B cell (primary cell): ENCODE measurements around the gene UBE2L5. TPM values are rescaled to one million over a fixed set of nuclear protein-coding genes. Genes with fewer than 3 reads are reported as not detected.

Source experiments
- ATAC-seq: fragments of 200-7000 bp; cut with Tn5 transposase; one replicate; pipeline ENCODE4 v1.10.0; 2021; ENCODE audit warnings: low read depth, mild to moderate bottlenecking, moderate number of reproducible peaks, moderate library complexity
- CTCF ChIA-PET: fragments of 350-600 bp; sonication (Branson Sonifier 250); formaldehyde crosslinking; loops from one replicate; lab custom pipeline; 2021; ENCODE audit warnings: antibody characterized with exemption, inconsistent platforms; lab: Charles Lee
- POLR2A ChIA-PET: fragments of 350-600 bp; sonication (Branson Sonifier 250); formaldehyde crosslinking; loops from one replicate; lab custom pipeline; 2021; ENCODE audit warnings: antibody characterized with exemption; lab: Charles Lee
- DNase-seq: peaks from one replicate; pipeline ENCODE4 v3.0.0; 2013
- H2AFZ ChIP-seq: 2 replicates; pipeline ENCODE4 v1.6.1; 2012; ENCODE audit warnings: mild to moderate bottlenecking, low read depth, low read length; ENCODE audit not compliant: insufficient read depth, poor library complexity, severe bottlenecking
- H3K27ac ChIP-seq, 2 donors: 1 replicate in 1 of 2; 2 replicates in 1 of 2; pipeline ENCODE4 v1.5.1; 2012 to 2013; ENCODE audit warnings: low read length in 2 of 2, mild to moderate bottlenecking in 2 of 2, moderate library complexity in 1 of 2
- H3K27me3 ChIP-seq, 4 experiments: fragments of 200-600 bp in 1 of 4; sonication (generic) in 1 of 4; replicated peaks in 1 of 4; 1 replicate in 2 of 4; 2 replicates in 2 of 4; pipeline versions ENCODE4 v1.6.1 to v1.7.0; 2013 to 2016; ENCODE audit warnings: low read length in 3 of 4, mild to moderate bottlenecking in 2 of 4, mixed read lengths in 1 of 4, moderate library complexity in 1 of 4; ENCODE audit not compliant: insufficient read depth in 4 of 4, control insufficient read depth in 3 of 4; ENCODE audit errors: control extremely low read depth in 1 of 4
- H3K36me3 ChIP-seq, 2 experiments: replicated peaks in 1 of 2; 1 replicate in 1 of 2; 2 replicates in 1 of 2; pipeline versions ENCODE4 v1.6.1 to v1.7.1; 2013; ENCODE audit warnings: low read length in 1 of 2; ENCODE audit not compliant: insufficient read depth in 2 of 2, control insufficient read depth in 1 of 2; ENCODE audit errors: control extremely low read depth in 1 of 2, extremely low read depth in 1 of 2
- H3K4me1 ChIP-seq, 2 donors: fragments of 200-600 bp in 1 of 2; sonication (generic) in 1 of 2; 1 replicate in 1 of 2; 2 replicates in 1 of 2; pipeline versions ENCODE4 v1.5.1 to v1.6.1; 2013 to 2017; ENCODE audit warnings: low read length in 2 of 2; ENCODE audit not compliant: control insufficient read depth in 2 of 2, insufficient read depth in 2 of 2
- H3K4me2 ChIP-seq: replicated peaks from 2 replicates; pipeline ENCODE3; 2012; ENCODE audit warnings: mild to moderate bottlenecking, low read depth, low read length; ENCODE audit not compliant: poor library complexity, severe bottlenecking
- H3K4me3 ChIP-seq, 5 experiments: fragments of 200-600 bp in 1 of 5; sonication (generic) in 1 of 5; 1 replicate in 3 of 5; 2 replicates in 2 of 5; pipeline versions ENCODE4 v1.5.1 to v1.7.0; 2011 to 2016; ENCODE audit warnings: low read length in 4 of 5, mild to moderate bottlenecking in 4 of 5, low read depth in 2 of 5, control low read depth in 1 of 5, moderate library complexity in 1 of 5; ENCODE audit not compliant: insufficient read depth in 1 of 5; ENCODE audit errors: control extremely low read depth in 1 of 5, extremely low read depth in 1 of 5
- H3K79me2 ChIP-seq: fragments of 200-600 bp; sonication (generic); one replicate; pipeline ENCODE4 v1.6.0; 2016; ENCODE audit warnings: low read length; ENCODE audit not compliant: control insufficient read depth, insufficient read depth
- H3K9ac ChIP-seq: fragments of 200-600 bp; sonication (generic); 2 replicates; pipeline ENCODE4 v1.6.1; 2017; ENCODE audit warnings: mild to moderate bottlenecking, low read length, moderate library complexity
- H3K9me3 ChIP-seq, 3 donors: one replicate each; pipeline versions ENCODE4 v1.6.1 to v1.7.1; 2013; ENCODE audit warnings: low read length in 2 of 3; ENCODE audit not compliant: control insufficient read depth in 2 of 3, insufficient read depth in 1 of 3; ENCODE audit errors: control extremely low read depth in 1 of 3
- H4K20me1 ChIP-seq: 2 replicates; pipeline ENCODE4 v1.6.0; 2012; ENCODE audit warnings: mild to moderate bottlenecking, low read length; ENCODE audit not compliant: insufficient read depth, control insufficient read depth, poor library complexity, severe bottlenecking
- H3K27ac Mint-ChIP-seq: one replicate; pipeline ENCODE4 v1.8.0; 2021; ENCODE audit warnings: mixed read lengths
- H3K27me3 Mint-ChIP-seq: one replicate; pipeline ENCODE4 v1.8.0; 2021; ENCODE audit warnings: mixed read lengths
- H3K4me1 Mint-ChIP-seq: one replicate; pipeline ENCODE4 v1.8.0; 2021; ENCODE audit warnings: mixed read lengths
- H3K4me3 Mint-ChIP-seq: one replicate; pipeline ENCODE4 v1.8.0; 2021; ENCODE audit warnings: mixed read lengths
- H3K9me3 Mint-ChIP-seq: one replicate; pipeline ENCODE4 v1.8.0; 2022; ENCODE audit warnings: mixed read lengths; ENCODE audit not compliant: insufficient read depth
- CTCF ChIP-seq: fragments of 200-600 bp; IDR thresholded peaks from one replicate; pipeline ENCODE4 v1.8.0; 2022; ENCODE audit warnings: antibody characterized with exemption, mild to moderate bottlenecking
- EZH2 ChIP-seq: IDR thresholded peaks from 2 replicates; pipeline ENCODE4 v1.6.1; 2012; ENCODE audit warnings: borderline replicate concordance, low read depth, mild to moderate bottlenecking, moderate library complexity, low read length; ENCODE audit not compliant: insufficient read depth, poor library complexity, severe bottlenecking
- WGBS: methylation state at CpG from one replicate; pipeline ENCODE4 v1.1.5; 2013; ENCODE audit warnings: missing lambda C conversion rate; ENCODE audit not compliant: insufficient coverage; 5-methylcytosine and 5-hydroxymethylcytosine counted together
- intact Hi-C: fragments of 100-400 bp; cut with micrococcal nuclease; formaldehyde crosslinking; loops from one replicate; pipeline ENCODE4 v1.10.0; 2022
- polyA plus RNA-seq: library from polyadenylated mRNA; depleted of rRNA; stranded (reverse); fragments of >200 nt; gene quantifications from 2 replicates; pipeline ENCODE4 v1.2.3, GENCODE V29; 2012
- total RNA-seq, 2 donors: library from RNA; stranded (reverse); fragments of 120-200 nt in 1 of 2; gene quantifications; 1 replicate in 1 of 2; 2 replicates in 1 of 2; pipeline versions ENCODE4 v1.2.3 to v1.2.4, GENCODE V29; 2013 to 2022

The UBE2L5 gene
- total and polyA plus RNA-seq, 2 donors (not counting 1 experiment from before 2014, with no cell fraction given): 0.16 to 0.57 TPM

GRCh38 chr13:30394751-30395191, 27.5 kb upstream of the UBE2L5 start:
- peak; percentile 70 for DNase-seq
- peak overlapping the region; percentile 78 for H3K9ac ChIP-seq
- peak overlapping the region; percentile 88 for H2AFZ ChIP-seq
- Mint-ChIP-seq H3K4me3 (peak overlapping the region; percentile 98), H3K9me3 (no peaks in the 10 kb centered on the region), H3K27me3 (no peaks in the 10 kb centered on the region), H3K27ac (peak overlapping the region; percentile 99), H3K4me1 (peaks cover 24% of the 10 kb centered on the region)
- intact Hi-C loops: loop anchor here (1.0 to 2.0 kb wide), 7 partner anchors 14 to 70 kb away; partner anchors contain the start of gene HMGB1
- no peaks in the 10 kb centered on the region for H3K9me3 ChIP-seq
- 0% methylated on average over 2 of the region's 7 CpGs for WGBS
- no peaks in the 10 kb centered on the region for H3K79me2 ChIP-seq
- no peaks in the 10 kb centered on the region for H4K20me1 ChIP-seq
- ChIA-PET POLR2A (interaction anchor here (0.8 to 4.3 kb wide), 10 partner anchors 10 to 87 kb away, joined by 4 to 36 read pairs (median 6); partner anchors contain the start of genes KATNAL1 and UBE2L5), CTCF (interaction anchor here (0.5 to 6.5 kb wide), 14 partner anchors 12 to 262 kb away, joined by 3 to 70 read pairs (median 4); no protein-coding TSS in a partner anchor)
- no peaks in the 10 kb centered on the region for H3K36me3 ChIP-seq
- no peaks in the 10 kb centered on the region for H3K27me3 ChIP-seq
- H3K4me1 ChIP-seq: peaks cover 10 to 15% of the 10 kb centered on the region in 2 donors
- TF ChIP-seq EZH2 (no peak), CTCF (no peak)
- H3K4me2 ChIP-seq: peak overlapping the region; percentile 84
- peak; percentile 62 for ATAC-seq
- peak overlapping the region; percentile 92 for H3K27ac ChIP-seq
- peak overlapping the region; percentile 62 to 96 (median 77) for H3K4me3 ChIP-seq
